ENCODE measurements around the gene PRKN. TPM values are rescaled to one million over a fixed set of nuclear protein-coding genes. Genes with fewer than 3 reads are reported as not detected.

PRKN gene
- total RNA-seq, 1 experiment from 2014 or later: 0.46 TPM

DNA sequence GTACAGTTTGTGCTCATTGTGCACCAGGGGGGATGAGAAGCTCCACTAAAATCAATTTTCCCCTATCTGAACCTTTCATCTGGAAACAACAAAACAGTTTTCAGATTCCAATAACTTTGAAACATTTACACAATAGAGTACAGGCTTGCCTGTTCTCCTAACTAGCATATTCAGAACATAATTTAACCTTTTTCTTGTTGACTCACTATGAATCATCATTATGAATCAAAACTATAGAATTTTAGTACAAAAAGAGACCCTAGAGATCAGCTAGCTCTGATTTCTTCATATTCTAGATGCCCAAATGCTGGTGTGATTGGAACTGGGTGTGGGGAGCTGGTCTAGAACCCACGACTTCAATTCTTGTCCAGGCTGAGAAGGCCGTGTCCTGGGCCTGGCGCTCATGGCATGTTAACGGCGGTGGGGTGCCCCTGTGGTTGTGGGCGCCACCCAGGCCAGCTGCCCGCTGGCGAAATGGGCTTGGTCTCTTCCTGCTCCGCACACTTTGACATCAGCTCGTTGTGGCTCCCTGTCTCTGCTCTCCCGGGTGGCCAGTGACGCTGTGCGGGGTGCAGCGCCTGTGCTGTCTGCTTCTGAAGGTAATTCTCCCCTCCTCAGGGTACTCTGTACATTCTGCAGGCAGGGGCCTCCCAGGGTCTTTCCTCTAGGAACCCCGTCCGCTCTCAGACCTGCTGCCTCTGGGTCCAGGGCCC is 1423.8 kb downstream of the PRKN start:
- CTCF ChIA-PET: no interaction called here
- BruUV-seq (replicated peaks): no TSS peak
- no peak overlapping the region for H3K4me3 ChIP-seq (ENCODE audit: low read depth in 2 of 2, low read length in 2 of 2)
- DNase-seq (ENCODE audit: low read depth, low spot score): no peak
- in situ Hi-C loops (cut with HindIII; ENCODE audit: low pct_unique_long_range_greater_than_20kb, low sequenced_read_pairs) (no loop called here), intact Hi-C loops (cut with micrococcal nuclease; ENCODE audit: unreplicated experiment) (no loop called here)
- H3K36me3 ChIP-seq (ENCODE audit: control insufficient read depth, insufficient read depth, low read length): no peaks in the 10 kb centered on the region
- POLR2A ChIA-PET: no interaction called here
- no peaks in the 10 kb centered on the region for H3K9me3 ChIP-seq (ENCODE audit: control insufficient read depth, insufficient read depth, low read depth, low read length)
- H3K27ac ChIP-seq (ENCODE audit: low read length): no peak overlapping the region
- H3K27me3 ChIP-seq (ENCODE audit: control insufficient read depth, insufficient read depth, low read length): no peaks in the 10 kb centered on the region
- TF ChIP-seq, protein P1, sequence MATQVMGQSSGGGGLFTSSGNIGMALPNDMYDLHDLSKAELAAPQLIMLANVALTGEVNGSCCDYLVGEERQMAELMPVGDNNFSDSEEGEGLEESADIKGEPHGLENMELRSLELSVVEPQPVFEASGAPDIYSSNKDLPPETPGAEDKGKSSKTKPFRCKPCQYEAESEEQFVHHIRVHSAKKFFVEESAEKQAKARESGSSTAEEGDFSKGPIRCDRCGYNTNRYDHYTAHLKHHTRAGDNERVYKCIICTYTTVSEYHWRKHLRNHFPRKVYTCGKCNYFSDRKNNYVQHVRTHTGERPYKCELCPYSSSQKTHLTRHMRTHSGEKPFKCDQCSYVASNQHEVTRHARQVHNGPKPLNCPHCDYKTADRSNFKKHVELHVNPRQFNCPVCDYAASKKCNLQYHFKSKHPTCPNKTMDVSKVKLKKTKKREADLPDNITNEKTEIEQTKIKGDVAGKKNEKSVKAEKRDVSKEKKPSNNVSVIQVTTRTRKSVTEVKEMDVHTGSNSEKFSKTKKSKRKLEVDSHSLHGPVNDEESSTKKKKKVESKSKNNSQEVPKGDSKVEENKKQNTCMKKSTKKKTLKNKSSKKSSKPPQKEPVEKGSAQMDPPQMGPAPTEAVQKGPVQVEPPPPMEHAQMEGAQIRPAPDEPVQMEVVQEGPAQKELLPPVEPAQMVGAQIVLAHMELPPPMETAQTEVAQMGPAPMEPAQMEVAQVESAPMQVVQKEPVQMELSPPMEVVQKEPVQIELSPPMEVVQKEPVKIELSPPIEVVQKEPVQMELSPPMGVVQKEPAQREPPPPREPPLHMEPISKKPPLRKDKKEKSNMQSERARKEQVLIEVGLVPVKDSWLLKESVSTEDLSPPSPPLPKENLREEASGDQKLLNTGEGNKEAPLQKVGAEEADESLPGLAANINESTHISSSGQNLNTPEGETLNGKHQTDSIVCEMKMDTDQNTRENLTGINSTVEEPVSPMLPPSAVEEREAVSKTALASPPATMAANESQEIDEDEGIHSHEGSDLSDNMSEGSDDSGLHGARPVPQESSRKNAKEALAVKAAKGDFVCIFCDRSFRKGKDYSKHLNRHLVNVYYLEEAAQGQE (IDR thresholded peaks at IDR 0.05; ENCODE audit: insufficient read depth in 1 of 2, low read depth in 2 of 2, low read length in 1 of 2): no peak
- no peak for TF ChIP-seq SIN3A (IDR thresholded peaks at IDR 0.05; ENCODE audit: borderline replicate concordance, insufficient read depth, low read depth, low read length)
- TF ChIP-seq, protein P2, sequence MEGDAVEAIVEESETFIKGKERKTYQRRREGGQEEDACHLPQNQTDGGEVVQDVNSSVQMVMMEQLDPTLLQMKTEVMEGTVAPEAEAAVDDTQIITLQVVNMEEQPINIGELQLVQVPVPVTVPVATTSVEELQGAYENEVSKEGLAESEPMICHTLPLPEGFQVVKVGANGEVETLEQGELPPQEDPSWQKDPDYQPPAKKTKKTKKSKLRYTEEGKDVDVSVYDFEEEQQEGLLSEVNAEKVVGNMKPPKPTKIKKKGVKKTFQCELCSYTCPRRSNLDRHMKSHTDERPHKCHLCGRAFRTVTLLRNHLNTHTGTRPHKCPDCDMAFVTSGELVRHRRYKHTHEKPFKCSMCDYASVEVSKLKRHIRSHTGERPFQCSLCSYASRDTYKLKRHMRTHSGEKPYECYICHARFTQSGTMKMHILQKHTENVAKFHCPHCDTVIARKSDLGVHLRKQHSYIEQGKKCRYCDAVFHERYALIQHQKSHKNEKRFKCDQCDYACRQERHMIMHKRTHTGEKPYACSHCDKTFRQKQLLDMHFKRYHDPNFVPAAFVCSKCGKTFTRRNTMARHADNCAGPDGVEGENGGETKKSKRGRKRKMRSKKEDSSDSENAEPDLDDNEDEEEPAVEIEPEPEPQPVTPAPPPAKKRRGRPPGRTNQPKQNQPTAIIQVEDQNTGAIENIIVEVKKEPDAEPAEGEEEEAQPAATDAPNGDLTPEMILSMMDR (IDR thresholded peaks at IDR 0.05): no peak
- no peak for TF ChIP-seq TCF7L2 (IDR thresholded peaks at IDR 0.05; ENCODE audit: low read depth, low read length)
- no peak for TF ChIP-seq POLR2AphosphoS5 (IDR thresholded peaks at IDR 0.05; ENCODE audit: low read depth, low read length)
- no peaks in the 10 kb centered on the region for H3K4me1 ChIP-seq (ENCODE audit: control insufficient read depth, insufficient read depth, low read length)
- ATAC-seq: 0 out of 2 replicates have a peak, but pooled peaks have one; percentile 26

DNA sequence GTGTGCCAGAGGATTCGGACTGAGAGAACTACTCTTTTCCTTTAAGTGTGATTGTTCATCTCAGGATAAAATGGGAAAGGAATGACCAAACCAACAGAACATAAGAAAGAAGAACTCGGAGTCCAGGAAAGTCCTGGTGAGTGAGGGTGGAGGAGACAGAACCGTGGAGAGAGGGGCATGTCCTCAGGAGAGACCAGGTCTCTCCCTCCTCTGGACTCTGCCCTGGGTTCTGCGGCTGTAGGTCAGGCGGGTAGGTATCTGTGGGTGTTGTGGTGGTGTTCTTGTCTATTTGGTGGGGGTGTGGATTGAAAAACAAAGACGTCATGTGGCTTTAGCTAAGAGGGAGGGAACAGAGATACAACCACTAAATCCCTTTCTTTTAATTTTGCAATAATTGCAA is 1424.6 kb downstream of the PRKN start:
- TF ChIP-seq SIN3A (IDR thresholded peaks at IDR 0.05; ENCODE audit: borderline replicate concordance, insufficient read depth, low read depth, low read length): no peak
- H3K36me3 ChIP-seq (ENCODE audit: control insufficient read depth, insufficient read depth, low read length): no peaks in the 10 kb centered on the region
- CTCF ChIA-PET: no interaction called here
- no peak overlapping the region for H3K27ac ChIP-seq (ENCODE audit: low read length)
- no peaks in the 10 kb centered on the region for H3K9me3 ChIP-seq (ENCODE audit: control insufficient read depth, insufficient read depth, low read depth, low read length)
- no TSS peak for BruUV-seq (replicated peaks)
- no peaks in the 10 kb centered on the region for H3K4me1 ChIP-seq (ENCODE audit: control insufficient read depth, insufficient read depth, low read length)
- H3K4me3 ChIP-seq (ENCODE audit: low read depth in 2 of 2, low read length in 2 of 2): no peak overlapping the region
- ATAC-seq: no peak
- no peak for DNase-seq (ENCODE audit: low read depth, low spot score)
- in situ Hi-C loops (cut with HindIII; ENCODE audit: low pct_unique_long_range_greater_than_20kb, low sequenced_read_pairs): no loop called here
- intact Hi-C loops (cut with micrococcal nuclease; ENCODE audit: unreplicated experiment): no loop called here
- no peaks in the 10 kb centered on the region for H3K27me3 ChIP-seq (ENCODE audit: control insufficient read depth, insufficient read depth, low read length)
- POLR2A ChIA-PET: no interaction called here

DNA sequence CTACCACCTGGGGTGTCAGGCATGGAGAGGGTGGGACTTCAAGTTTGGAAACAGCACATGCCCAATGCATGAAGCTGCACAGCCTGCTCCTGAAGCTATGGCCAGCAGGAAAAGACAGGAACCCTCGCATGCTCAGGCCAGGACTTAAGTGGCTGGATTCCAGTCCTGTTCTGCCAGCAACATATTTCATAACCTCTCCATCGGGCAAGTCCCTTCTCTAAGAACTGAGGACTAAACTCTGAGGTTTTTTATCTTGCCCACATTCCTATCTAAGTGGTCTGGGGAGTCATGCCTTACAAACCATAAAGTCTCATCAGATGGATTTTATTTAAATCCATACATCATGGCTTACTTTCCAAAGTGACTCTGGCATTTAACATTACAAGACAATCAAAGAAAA is 1426.2 kb downstream of the PRKN start:
- intact Hi-C loops (cut with micrococcal nuclease; ENCODE audit: unreplicated experiment): no loop called here
- POLR2A ChIA-PET: no interaction called here
- Histone ChIP-seq H3K4me1 (ENCODE audit: control insufficient read depth, insufficient read depth, low read length) (no peaks in the 10 kb centered on the region), H3K27me3 (ENCODE audit: control insufficient read depth, insufficient read depth, low read length) (no peaks in the 10 kb centered on the region), H3K27ac (ENCODE audit: low read length) (no peak overlapping the region), H3K36me3 (ENCODE audit: control insufficient read depth, insufficient read depth, low read length) (no peaks in the 10 kb centered on the region), H3K4me3 (ENCODE audit: low read depth in 2 of 2, low read length in 2 of 2) (no peak overlapping the region), H3K9me3 (ENCODE audit: control insufficient read depth, insufficient read depth, low read depth, low read length) (no peaks in the 10 kb centered on the region; the same call in 1 of the 2 replicates)
- no TSS peak for BruUV-seq (replicated peaks)
- in situ Hi-C loops (cut with HindIII; ENCODE audit: low pct_unique_long_range_greater_than_20kb, low sequenced_read_pairs): no loop called here
- TF ChIP-seq, protein P2 (IDR thresholded peaks at IDR 0.05): no peak
- TF ChIP-seq, protein P1 (IDR thresholded peaks at IDR 0.05; ENCODE audit: insufficient read depth in 1 of 2, low read depth in 2 of 2, low read length in 1 of 2): no peak
- TF ChIP-seq SIN3A (IDR thresholded peaks at IDR 0.05; ENCODE audit: borderline replicate concordance, insufficient read depth, low read depth, low read length): no peak
- no peak for TF ChIP-seq POLR2AphosphoS5 (IDR thresholded peaks at IDR 0.05; ENCODE audit: low read depth, low read length)
- TF ChIP-seq TCF7L2 (IDR thresholded peaks at IDR 0.05; ENCODE audit: low read depth, low read length): no peak
- DNase-seq (ENCODE audit: low read depth, low spot score) (no peak), ATAC-seq (no peak)
- CTCF ChIA-PET: interaction anchor here (0.6 kb wide), 1 partner anchor 23 kb away, joined by 3 read pairs; no protein-coding TSS in a partner anchor
